IPS-18a (cell line): Measurements from ENCODE around the gene SDK2.

Experiments
- H3K27ac ChIP-seq: one replicate; pipeline ENCODE4 v1.5.1; 2013; ENCODE audit warnings: low read length
- H3K27me3 ChIP-seq: one replicate; pipeline ENCODE4 v1.6.1; 2013; ENCODE audit warnings: mild to moderate bottlenecking, low read length; ENCODE audit not compliant: control insufficient read depth, insufficient read depth
- H3K36me3 ChIP-seq: one replicate; pipeline ENCODE4 v1.6.1; 2013; ENCODE audit warnings: low read depth, low read length; ENCODE audit not compliant: control insufficient read depth
- H3K4me1 ChIP-seq: one replicate; pipeline ENCODE4 v1.6.1; 2013; ENCODE audit warnings: low read depth, low read length; ENCODE audit not compliant: control insufficient read depth
- H3K4me3 ChIP-seq: one replicate; pipeline ENCODE4 v1.5.1; 2013; ENCODE audit warnings: low read length
- H3K9ac ChIP-seq: one replicate; pipeline ENCODE4 v1.6.1; 2013; ENCODE audit warnings: mild to moderate bottlenecking, low read length, moderate library complexity
- H3K9me3 ChIP-seq: one replicate; pipeline ENCODE4 v1.6.1; 2013; ENCODE audit warnings: low read depth, low read length; ENCODE audit not compliant: control insufficient read depth

Gene SDK2

GRCh38 chr17:73506470-73507435 lies 137.5 kb downstream of the SDK2 start:
- no peaks in the 10 kb centered on the region for H3K9me3 ChIP-seq
- H3K9ac ChIP-seq, result no peak overlapping the region
- H3K4me1 ChIP-seq, result no peaks in the 10 kb centered on the region
- no peaks in the 10 kb centered on the region for H3K27me3 ChIP-seq
- no peaks in the 10 kb centered on the region for H3K36me3 ChIP-seq
- H3K4me3 ChIP-seq, result no peak overlapping the region
- H3K27ac ChIP-seq, result no peak overlapping the region

DNA sequence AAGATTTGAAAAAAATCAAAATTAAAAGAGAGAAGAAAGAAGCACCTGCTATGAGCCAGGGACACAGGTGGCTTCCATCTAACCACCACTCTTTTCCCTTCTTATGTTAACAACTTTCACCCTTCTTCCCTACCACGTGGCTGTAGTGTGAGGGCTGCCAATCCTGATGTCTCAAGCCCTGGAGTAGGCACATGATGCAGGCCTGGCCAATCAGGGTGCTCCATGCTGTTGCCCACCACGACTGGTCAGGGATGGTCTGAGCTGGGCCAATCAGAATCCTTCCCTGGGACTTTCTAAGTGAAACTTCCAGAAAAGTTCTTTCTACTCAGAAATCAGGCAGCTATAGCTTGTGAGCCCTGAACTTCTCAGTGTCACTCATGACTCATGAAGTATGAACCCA lies 140.7 kb downstream of the SDK2 start:
- Histone ChIP-seq H3K4me1 (no peaks in the 10 kb centered on the region), H3K36me3 (no peaks in the 10 kb centered on the region), H3K4me3 (no peak overlapping the region), H3K27me3 (no peaks in the 10 kb centered on the region), H3K9ac (no peak overlapping the region), H3K9me3 (no peaks in the 10 kb centered on the region), H3K27ac (no peak overlapping the region)

DNA sequence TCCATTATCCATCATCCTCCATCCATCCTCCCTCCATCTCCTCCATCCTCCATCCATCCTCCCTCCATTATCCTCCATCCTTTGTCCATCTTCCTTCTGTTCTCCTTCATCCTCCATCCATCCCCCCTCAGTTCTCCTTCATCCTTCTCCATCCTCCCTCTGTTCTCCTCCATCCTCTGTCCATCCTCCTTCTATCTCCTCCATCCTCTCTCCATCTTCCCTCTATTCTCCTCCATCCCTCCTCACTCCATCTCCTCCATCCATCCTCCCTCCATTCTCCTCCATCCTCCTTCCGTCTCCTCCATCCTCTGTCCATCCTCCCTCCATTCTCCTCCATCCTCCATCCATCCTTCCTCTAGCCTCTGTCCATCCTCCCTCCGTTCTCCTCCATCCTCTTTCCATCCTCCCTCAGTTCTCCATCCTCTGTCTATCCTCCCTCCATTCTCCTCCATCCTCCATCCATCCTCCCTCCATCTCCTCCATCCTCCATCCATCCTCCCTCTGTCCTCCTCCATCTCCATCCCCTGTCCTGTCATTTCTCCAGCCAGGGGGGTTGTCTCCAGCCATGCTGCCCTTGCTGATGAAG lies 143.7 kb downstream of the SDK2 start:
- Histone ChIP-seq H3K4me1 (no peaks in the 10 kb centered on the region), H3K4me3 (no peak overlapping the region), H3K27me3 (no peaks in the 10 kb centered on the region), H3K9ac (no peak overlapping the region), H3K36me3 (no peaks in the 10 kb centered on the region), H3K27ac (no peak overlapping the region), H3K9me3 (no peaks in the 10 kb centered on the region)

DNA sequence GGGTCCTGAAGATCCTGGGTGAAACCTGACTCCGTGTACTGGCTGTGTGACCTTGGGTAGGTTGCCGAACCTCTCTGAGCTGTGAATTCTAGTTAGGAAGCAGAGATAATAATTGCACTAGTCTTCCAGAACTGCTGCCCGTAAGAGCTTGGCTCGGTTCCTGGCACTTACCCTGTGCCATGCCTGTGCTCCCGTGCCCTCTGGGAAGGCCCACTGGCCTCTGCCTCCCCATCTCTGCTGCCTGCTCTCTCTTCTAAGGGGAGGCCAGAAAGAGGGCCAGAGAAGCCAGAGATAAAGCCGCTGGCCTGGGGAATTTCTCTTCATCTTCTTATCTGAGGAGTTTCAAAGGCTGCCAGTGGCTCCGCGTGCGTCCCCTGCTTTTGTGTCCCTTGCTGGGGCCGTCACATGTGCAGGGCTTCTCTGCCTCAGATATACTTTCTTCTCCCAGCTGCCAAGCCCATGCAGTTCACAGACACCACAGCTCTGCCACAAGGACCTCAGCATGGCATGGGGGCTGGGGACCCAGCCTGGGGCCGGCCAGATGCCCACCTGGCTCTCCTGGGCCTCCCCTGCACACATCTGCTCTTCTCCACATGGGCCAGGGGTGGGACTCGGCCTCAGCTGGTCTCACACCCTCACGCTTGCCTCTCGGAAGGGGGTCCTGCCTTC lies 145.2 kb downstream of the SDK2 start:
- H3K27me3 ChIP-seq, result no peaks in the 10 kb centered on the region
- no peak overlapping the region for H3K4me3 ChIP-seq
- no peaks in the 10 kb centered on the region for H3K4me1 ChIP-seq

DNA sequence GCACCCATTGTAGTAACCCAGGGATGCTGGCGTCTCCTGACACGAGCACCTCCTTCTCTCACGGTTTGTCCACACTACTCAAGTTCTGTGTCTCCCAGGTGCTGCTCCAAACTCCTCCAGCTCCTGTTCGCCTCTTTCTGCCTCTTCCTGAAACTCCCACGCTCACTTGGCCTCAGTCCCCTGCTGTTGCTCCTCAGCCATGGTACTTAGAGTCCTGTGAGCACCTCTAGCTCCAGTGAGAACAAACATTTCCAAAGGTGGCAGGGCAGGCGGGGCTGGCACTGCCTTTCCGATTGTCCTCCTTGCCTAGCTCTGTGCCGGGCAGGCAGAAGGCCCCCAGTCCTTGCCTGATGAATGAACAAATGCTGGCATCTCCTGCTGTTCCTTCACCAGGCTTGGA lies 146.1 kb downstream of the SDK2 start:
- no peak overlapping the region for H3K9ac ChIP-seq
- H3K27me3 ChIP-seq, result no peaks in the 10 kb centered on the region
- no peak overlapping the region for H3K4me3 ChIP-seq
- peaks cover 4% of the 10 kb centered on the region for H3K4me1 ChIP-seq
- H3K36me3 ChIP-seq, result no peaks in the 10 kb centered on the region
- H3K27ac ChIP-seq, result no peak overlapping the region
- H3K9me3 ChIP-seq, result no peaks in the 10 kb centered on the region

More for the DNA sequence above, 145.2 kb downstream of the SDK2 start:
- Histone ChIP-seq H3K9me3 (no peaks in the 10 kb centered on the region), H3K9ac (no peak overlapping the region), H3K27ac (no peak overlapping the region), H3K36me3 (no peaks in the 10 kb centered on the region)

- Histone ChIP-seq H3K9me3 (no peaks in the 10 kb centered on the region), H3K9ac (no peak overlapping the region), H3K4me1 (peaks cover 9% of the 10 kb centered on the region), H3K36me3 (no peaks in the 10 kb centered on the region), H3K27me3 (no peaks in the 10 kb centered on the region), H3K27ac (no peak overlapping the region), H3K4me3 (no peak overlapping the region)
Observed at GRCh38 chr17:73497721-73498120, 146.5 kb downstream of the SDK2 start.

DNA sequence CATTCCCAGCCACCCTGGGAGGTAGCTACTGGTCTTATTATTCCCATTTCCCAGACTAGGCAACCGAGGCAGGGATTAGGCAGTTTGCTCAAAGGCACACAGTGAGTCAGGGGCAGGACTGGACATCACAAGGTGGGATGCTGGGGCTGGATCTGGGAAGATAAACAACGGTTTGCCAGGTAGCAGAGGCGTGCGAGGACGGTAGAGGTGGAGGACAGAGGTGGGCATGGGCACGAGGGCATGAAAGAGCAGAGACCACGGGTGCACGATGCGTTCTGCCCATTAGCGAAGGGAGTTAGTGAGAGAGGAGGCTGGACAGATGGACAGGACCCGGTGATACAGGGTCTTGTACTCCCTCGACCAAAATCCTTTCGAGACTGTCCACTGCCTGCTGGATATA lies 148.0 kb downstream of the SDK2 start:
- Histone ChIP-seq H3K27ac (no peak overlapping the region), H3K9me3 (no peaks in the 10 kb centered on the region), H3K4me3 (no peak overlapping the region), H3K27me3 (no peaks in the 10 kb centered on the region), H3K36me3 (no peaks in the 10 kb centered on the region), H3K9ac (no peak overlapping the region), H3K4me1 (peaks cover 11% of the 10 kb centered on the region)

DNA sequence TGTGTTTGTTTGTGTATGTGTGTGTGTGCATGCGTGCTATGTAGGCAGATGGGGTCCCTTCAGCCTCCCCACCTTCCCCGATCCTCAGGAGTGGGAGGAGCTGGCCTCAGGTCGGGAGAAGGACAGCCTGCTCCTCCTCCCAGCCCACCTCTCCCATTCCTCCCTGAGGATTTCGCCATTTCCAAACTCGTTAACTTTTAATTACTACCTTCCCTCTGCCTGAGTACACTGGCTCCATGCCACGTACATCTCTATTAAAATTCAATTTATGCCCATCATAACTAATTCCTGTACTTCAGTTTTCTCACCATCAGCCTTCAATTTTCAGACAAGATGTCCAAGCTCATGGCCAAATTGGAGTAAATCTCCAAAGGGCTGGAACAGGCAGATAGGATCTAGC lies 148.6 kb downstream of the SDK2 start:
- no peaks in the 10 kb centered on the region for H3K27me3 ChIP-seq
- no peaks in the 10 kb centered on the region for H3K36me3 ChIP-seq

DNA sequence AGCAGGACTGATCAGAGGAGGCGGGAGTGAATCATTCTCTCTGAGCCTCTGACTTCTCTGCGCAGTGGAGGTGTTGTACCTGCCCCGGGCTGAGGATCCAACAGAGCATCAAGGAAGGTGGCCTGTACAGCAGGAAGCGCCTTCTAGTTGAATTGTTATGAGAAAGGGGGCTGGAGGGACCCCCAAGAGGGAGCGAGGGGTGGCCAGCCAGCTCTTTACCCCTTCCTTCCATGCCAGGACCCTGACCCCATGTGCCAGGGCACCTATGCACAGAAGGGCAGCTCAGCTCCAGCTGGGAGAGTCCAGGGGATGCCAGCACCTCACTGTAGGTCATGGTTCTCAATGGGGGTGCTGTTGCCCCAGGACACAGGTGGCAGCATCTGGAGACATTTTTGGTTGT lies 149.3 kb downstream of the SDK2 start:
- Histone ChIP-seq H3K36me3 (no peaks in the 10 kb centered on the region), H3K9ac (no peak overlapping the region), H3K9me3 (no peaks in the 10 kb centered on the region), H3K4me3 (no peak overlapping the region), H3K27me3 (no peaks in the 10 kb centered on the region), H3K4me1 (peaks cover 11% of the 10 kb centered on the region), H3K27ac (no peak overlapping the region)

More for the DNA sequence above, 148.6 kb downstream of the SDK2 start:
- H3K27ac ChIP-seq, result no peak overlapping the region
- no peak overlapping the region for H3K9ac ChIP-seq
- peaks cover 11% of the 10 kb centered on the region for H3K4me1 ChIP-seq
- H3K9me3 ChIP-seq, result no peaks in the 10 kb centered on the region
- H3K4me3 ChIP-seq, result no peak overlapping the region

- no peak overlapping the region for H3K4me3 ChIP-seq
- H3K36me3 ChIP-seq, result no peaks in the 10 kb centered on the region
- no peaks in the 10 kb centered on the region for H3K27me3 ChIP-seq
- no peak overlapping the region for H3K27ac ChIP-seq
- no peaks in the 10 kb centered on the region for H3K9me3 ChIP-seq
- H3K4me1 ChIP-seq, result peaks cover 11% of the 10 kb centered on the region
- no peak overlapping the region for H3K9ac ChIP-seq
Observed at GRCh38 chr17:73493956-73494926, 150.0 kb downstream of the SDK2 start.
